ENCODE measurements around the gene TSHR.

Gene TSHR

DNA sequence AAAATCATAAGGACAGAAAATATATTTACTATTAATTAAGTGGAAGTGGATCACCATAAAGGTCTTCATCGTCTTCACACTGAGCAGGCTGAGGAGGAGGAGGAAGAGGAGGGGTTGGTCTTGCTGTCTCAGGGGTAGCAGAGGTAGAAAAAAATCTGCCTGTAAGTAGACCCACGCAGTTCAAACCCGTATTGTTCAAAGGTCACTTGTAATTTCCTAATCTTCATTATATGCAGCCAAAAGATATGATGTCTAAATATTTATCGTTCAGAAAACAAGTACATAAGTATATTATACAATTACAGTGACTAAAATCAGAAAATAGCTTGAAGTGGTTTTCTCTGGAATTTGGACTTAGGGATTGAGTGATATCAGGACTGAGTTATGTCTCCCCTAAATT is 193.2 kb downstream of the TSHR start (continued):
- TF ChIP-seq, protein P1, sequence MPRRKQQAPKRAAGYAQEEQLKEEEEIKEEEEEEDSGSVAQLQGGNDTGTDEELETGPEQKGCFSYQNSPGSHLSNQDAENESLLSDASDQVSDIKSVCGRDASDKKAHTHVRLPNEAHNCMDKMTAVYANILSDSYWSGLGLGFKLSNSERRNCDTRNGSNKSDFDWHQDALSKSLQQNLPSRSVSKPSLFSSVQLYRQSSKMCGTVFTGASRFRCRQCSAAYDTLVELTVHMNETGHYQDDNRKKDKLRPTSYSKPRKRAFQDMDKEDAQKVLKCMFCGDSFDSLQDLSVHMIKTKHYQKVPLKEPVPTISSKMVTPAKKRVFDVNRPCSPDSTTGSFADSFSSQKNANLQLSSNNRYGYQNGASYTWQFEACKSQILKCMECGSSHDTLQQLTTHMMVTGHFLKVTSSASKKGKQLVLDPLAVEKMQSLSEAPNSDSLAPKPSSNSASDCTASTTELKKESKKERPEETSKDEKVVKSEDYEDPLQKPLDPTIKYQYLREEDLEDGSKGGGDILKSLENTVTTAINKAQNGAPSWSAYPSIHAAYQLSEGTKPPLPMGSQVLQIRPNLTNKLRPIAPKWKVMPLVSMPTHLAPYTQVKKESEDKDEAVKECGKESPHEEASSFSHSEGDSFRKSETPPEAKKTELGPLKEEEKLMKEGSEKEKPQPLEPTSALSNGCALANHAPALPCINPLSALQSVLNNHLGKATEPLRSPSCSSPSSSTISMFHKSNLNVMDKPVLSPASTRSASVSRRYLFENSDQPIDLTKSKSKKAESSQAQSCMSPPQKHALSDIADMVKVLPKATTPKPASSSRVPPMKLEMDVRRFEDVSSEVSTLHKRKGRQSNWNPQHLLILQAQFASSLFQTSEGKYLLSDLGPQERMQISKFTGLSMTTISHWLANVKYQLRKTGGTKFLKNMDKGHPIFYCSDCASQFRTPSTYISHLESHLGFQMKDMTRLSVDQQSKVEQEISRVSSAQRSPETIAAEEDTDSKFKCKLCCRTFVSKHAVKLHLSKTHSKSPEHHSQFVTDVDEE (CRISPR knock-in tag; IDR thresholded peaks at IDR 0.05), result no peak
- no peak for TF ChIP-seq ZNF70 (CRISPR knock-in tag; IDR thresholded peaks at IDR 0.05)
- TF ChIP-seq ARNTL (CRISPR knock-in tag; IDR thresholded peaks at IDR 0.05; ENCODE audit: borderline replicate concordance, low read depth), result no peak

DNA sequence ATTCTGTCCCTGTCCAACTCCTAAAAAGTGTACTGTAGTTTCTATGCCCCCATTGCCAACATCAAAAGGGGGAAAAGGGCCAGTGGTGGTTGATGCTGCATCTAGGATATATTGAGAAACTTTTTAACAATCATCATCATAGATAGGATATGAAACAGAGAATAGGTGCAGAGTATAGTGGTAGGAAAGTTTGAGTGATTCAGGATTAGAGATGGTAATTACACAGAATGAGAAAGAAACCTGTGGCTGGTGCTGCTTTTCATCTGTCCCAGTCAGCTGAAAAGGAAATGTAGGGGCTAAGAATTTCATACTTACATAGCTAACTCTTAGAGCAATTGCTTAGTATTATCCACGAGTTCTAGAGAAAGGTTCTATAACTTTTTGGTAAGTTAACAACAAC is 197.8 kb downstream of the TSHR start:
- no peak for ATAC-seq
- TF ChIP-seq ZFP3 (CRISPR knock-in tag; IDR thresholded peaks at IDR 0.05) (no peak), ZNF8 (CRISPR knock-in tag; IDR thresholded peaks at IDR 0.05) (no peak), GLIS3 (CRISPR knock-in tag; IDR thresholded peaks at IDR 0.05) (no peak), ZFP30 (CRISPR knock-in tag; IDR thresholded peaks at IDR 0.05) (no peak), CSDC2 (CRISPR knock-in tag; IDR thresholded peaks at IDR 0.05) (no peak), TCF4 (CRISPR knock-in tag; IDR thresholded peaks at IDR 0.05; ENCODE audit: borderline replicate concordance) (no peak), PPARA (CRISPR knock-in tag; IDR thresholded peaks at IDR 0.05; ENCODE audit: borderline replicate concordance) (no peak), OSR1 (CRISPR knock-in tag; IDR thresholded peaks at IDR 0.05) (no peak), BACH2 (CRISPR knock-in tag; IDR thresholded peaks at IDR 0.05; ENCODE audit: borderline replicate concordance) (no peak), ESRRG (CRISPR knock-in tag; IDR thresholded peaks at IDR 0.05) (no peak), TOX (CRISPR knock-in tag; IDR thresholded peaks at IDR 0.05; ENCODE audit: borderline replicate concordance) (no peak), ZC3H10 (CRISPR knock-in tag; IDR thresholded peaks at IDR 0.05) (no peak), ZNF70 (CRISPR knock-in tag; IDR thresholded peaks at IDR 0.05) (no peak), RARB (CRISPR knock-in tag; IDR thresholded peaks at IDR 0.05) (no peak), SNAI2 (CRISPR knock-in tag; IDR thresholded peaks at IDR 0.05) (no peak)
- TF ChIP-seq, protein P1 (CRISPR knock-in tag; IDR thresholded peaks at IDR 0.05), result no peak
- TF ChIP-seq, protein P2, sequence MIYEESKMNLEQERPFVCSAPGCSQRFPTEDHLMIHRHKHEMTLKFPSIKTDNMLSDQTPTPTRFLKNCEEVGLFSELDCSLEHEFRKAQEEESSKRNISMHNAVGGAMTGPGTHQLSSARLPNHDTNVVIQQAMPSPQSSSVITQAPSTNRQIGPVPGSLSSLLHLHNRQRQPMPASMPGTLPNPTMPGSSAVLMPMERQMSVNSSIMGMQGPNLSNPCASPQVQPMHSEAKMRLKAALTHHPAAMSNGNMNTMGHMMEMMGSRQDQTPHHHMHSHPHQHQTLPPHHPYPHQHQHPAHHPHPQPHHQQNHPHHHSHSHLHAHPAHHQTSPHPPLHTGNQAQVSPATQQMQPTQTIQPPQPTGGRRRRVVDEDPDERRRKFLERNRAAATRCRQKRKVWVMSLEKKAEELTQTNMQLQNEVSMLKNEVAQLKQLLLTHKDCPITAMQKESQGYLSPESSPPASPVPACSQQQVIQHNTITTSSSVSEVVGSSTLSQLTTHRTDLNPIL (CRISPR knock-in tag; IDR thresholded peaks at IDR 0.05; ENCODE audit: low read depth), result no peak
- TF ChIP-seq, protein P3, sequence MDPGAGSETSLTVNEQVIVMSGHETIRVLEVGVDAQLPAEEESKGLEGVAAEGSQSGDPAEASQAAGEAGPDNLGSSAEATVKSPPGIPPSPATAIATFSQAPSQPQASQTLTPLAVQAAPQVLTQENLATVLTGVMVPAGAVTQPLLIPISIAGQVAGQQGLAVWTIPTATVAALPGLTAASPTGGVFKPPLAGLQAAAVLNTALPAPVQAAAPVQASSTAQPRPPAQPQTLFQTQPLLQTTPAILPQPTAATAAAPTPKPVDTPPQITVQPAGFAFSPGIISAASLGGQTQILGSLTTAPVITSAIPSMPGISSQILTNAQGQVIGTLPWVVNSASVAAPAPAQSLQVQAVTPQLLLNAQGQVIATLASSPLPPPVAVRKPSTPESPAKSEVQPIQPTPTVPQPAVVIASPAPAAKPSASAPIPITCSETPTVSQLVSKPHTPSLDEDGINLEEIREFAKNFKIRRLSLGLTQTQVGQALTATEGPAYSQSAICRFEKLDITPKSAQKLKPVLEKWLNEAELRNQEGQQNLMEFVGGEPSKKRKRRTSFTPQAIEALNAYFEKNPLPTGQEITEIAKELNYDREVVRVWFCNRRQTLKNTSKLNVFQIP (CRISPR knock-in tag; IDR thresholded peaks at IDR 0.05; ENCODE audit: borderline replicate concordance, low read depth), result no peak
- TF ChIP-seq, protein P4, sequence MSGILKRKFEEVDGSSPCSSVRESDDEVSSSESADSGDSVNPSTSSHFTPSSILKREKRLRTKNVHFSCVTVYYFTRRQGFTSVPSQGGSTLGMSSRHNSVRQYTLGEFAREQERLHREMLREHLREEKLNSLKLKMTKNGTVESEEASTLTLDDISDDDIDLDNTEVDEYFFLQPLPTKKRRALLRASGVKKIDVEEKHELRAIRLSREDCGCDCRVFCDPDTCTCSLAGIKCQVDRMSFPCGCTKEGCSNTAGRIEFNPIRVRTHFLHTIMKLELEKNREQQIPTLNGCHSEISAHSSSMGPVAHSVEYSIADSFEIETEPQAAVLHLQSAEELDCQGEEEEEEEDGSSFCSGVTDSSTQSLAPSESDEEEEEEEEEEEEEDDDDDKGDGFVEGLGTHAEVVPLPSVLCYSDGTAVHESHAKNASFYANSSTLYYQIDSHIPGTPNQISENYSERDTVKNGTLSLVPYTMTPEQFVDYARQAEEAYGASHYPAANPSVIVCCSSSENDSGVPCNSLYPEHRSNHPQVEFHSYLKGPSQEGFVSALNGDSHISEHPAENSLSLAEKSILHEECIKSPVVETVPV (CRISPR knock-in tag; IDR thresholded peaks at IDR 0.05), result no peak
- TF ChIP-seq, protein P5, sequence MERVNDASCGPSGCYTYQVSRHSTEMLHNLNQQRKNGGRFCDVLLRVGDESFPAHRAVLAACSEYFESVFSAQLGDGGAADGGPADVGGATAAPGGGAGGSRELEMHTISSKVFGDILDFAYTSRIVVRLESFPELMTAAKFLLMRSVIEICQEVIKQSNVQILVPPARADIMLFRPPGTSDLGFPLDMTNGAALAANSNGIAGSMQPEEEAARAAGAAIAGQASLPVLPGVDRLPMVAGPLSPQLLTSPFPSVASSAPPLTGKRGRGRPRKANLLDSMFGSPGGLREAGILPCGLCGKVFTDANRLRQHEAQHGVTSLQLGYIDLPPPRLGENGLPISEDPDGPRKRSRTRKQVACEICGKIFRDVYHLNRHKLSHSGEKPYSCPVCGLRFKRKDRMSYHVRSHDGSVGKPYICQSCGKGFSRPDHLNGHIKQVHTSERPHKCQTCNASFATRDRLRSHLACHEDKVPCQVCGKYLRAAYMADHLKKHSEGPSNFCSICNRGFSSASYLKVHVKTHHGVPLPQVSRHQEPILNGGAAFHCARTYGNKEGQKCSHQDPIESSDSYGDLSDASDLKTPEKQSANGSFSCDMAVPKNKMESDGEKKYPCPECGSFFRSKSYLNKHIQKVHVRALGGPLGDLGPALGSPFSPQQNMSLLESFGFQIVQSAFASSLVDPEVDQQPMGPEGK (CRISPR knock-in tag; IDR thresholded peaks at IDR 0.05; ENCODE audit: borderline replicate concordance), result no peak

Measured in SK-N-SH treated with all-trans-retinoic acid at 6 μM for 48 hours (cell line).